Fibroblast of lung (primary cell): Measurements from ENCODE around the gene WDR7. TPM values are rescaled to one million over a fixed set of nuclear protein-coding genes. Genes with fewer than 3 reads are reported as not detected.

Experiments used
- DNase-seq, 2 donors: peaks; one replicate each; pipeline versions ENCODE4 v3.0.0 to v3.0.0-alpha.2; 2010; ENCODE audit warnings: low read depth in 2 of 2
- H2AFZ ChIP-seq: 2 replicates; pipeline ENCODE4 v1.5.1; 2012; ENCODE audit warnings: low read length, control low read depth, inconsistent platforms
- H3K27ac ChIP-seq: 2 replicates; pipeline ENCODE4 v1.5.1; 2011; ENCODE audit warnings: low read length, control low read depth; ENCODE audit not compliant: insufficient read depth
- H3K27me3 ChIP-seq: 2 replicates; pipeline ENCODE4 v1.5.1; 2011; ENCODE audit warnings: mild to moderate bottlenecking, low read length; ENCODE audit not compliant: control insufficient read depth, insufficient read depth
- H3K36me3 ChIP-seq: 2 replicates; pipeline ENCODE4 v1.5.1; 2011; ENCODE audit warnings: low read length; ENCODE audit not compliant: control insufficient read depth, insufficient read depth
- H3K4me1 ChIP-seq: 2 replicates; pipeline ENCODE4 v1.5.1; 2011; ENCODE audit warnings: low read length; ENCODE audit not compliant: control insufficient read depth, insufficient read depth; ENCODE audit errors: extremely low read depth
- H3K4me2 ChIP-seq: 2 replicates; pipeline ENCODE4 v1.5.1; 2011; ENCODE audit warnings: low read length, control low read depth; ENCODE audit not compliant: insufficient read depth; ENCODE audit errors: extremely low read depth
- H3K4me3 ChIP-seq, 4 experiments: fragments of 200-600 bp in 1 of 4; sonication (generic) in 1 of 4; replicated peaks in 1 of 4; 2 replicates each; pipeline ENCODE4 v1.5.1; 2011 to 2016; ENCODE audit warnings: low read length in 4 of 4, low read depth in 3 of 4, mild to moderate bottlenecking in 3 of 4, control low read depth in 2 of 4, inconsistent platforms in 1 of 4, mixed read lengths in 1 of 4; ENCODE audit not compliant: insufficient read depth in 1 of 4; ENCODE audit errors: control extremely low read depth in 1 of 4
- H3K79me2 ChIP-seq: 2 replicates; pipeline ENCODE4 v1.5.1; 2012; ENCODE audit warnings: mild to moderate bottlenecking, low read length, inconsistent platforms; ENCODE audit not compliant: control insufficient read depth, insufficient read depth
- H3K9ac ChIP-seq: 2 replicates; pipeline ENCODE4 v1.5.1; 2011; ENCODE audit warnings: mild to moderate bottlenecking, low read length, control low read depth; ENCODE audit not compliant: insufficient read depth
- H3K9me3 ChIP-seq: 2 replicates; pipeline ENCODE4 v1.5.1; 2012; ENCODE audit warnings: low read depth, low read length; ENCODE audit not compliant: control insufficient read depth, insufficient read depth
- H4K20me1 ChIP-seq: 2 replicates; pipeline ENCODE4 v1.5.1; 2011; ENCODE audit warnings: low read length; ENCODE audit not compliant: control insufficient read depth, insufficient read depth; ENCODE audit errors: extremely low read depth
- CTCF ChIP-seq, 2 donors: IDR thresholded peaks in 1 of 2; conservative IDR thresholded peaks in 1 of 2; 1 replicate in 1 of 2; 2 replicates in 1 of 2; pipeline ENCODE4 v1.5.1; 2011 to 2012; ENCODE audit warnings: low read length in 2 of 2, control low read depth in 1 of 2, inconsistent platforms in 1 of 2, low read depth in 1 of 2, mild to moderate bottlenecking in 1 of 2
- EZH2 ChIP-seq: IDR thresholded peaks from 2 replicates; pipeline ENCODE4 v1.5.1; 2012; ENCODE audit warnings: low read length, control low read depth, mild to moderate bottlenecking; ENCODE audit errors: missing control alignments
- polyA plus RNA-seq, 2 donors: library from polyadenylated mRNA; depleted of rRNA in 1 of 2; stranded (reverse) in 1 of 2; unstranded in 1 of 2; fragments of >200 nt; gene quantifications; 2 replicates each; pipeline ENCODE4 v1.2.1, GENCODE V29; 2011 to 2012; ENCODE audit warnings: missing spikeins in 1 of 2
- total RNA-seq: library from RNA; depleted of rRNA; stranded (reverse); fragments of >200 nt; gene quantifications from 2 replicates; pipeline ENCODE4 v1.2.1, GENCODE V29; 2014

Gene WDR7
- total and polyA plus RNA-seq, 2 donors (not counting 1 experiment from before 2014, with no cell fraction given), result 7.2 to 27.2 TPM

DNA sequence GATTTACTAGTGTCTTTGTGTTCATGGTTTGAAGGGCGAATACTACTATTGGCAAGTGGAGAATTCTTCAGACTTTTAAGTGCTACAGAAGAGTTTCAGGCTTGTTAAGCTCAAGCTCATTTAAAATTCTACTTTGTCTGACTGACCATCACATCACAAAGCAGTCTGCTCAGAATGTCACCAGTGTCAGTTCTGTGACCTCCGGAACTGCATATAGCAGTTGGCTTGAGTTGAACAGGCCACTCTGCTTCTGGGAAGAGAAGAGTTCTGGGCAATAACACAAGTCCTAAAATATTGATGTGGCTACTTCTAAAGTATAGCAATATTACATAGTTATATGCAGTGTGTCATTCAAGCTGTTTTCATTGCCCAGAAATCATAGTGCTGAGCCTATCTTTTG, 250.8 kb downstream of the WDR7 start:
- Histone ChIP-seq H3K4me2 (no peak overlapping the region), H3K9me3 (no peaks in the 10 kb centered on the region), H3K9ac (no peak overlapping the region), H4K20me1 (no peaks in the 10 kb centered on the region), H3K4me3 (no peak overlapping the region), H3K27ac (no peak overlapping the region), H3K4me1 (no peaks in the 10 kb centered on the region), H2AFZ (no peak overlapping the region), H3K27me3 (no peaks in the 10 kb centered on the region), H3K36me3 (no peaks in the 10 kb centered on the region), H3K79me2 (no peaks in the 10 kb centered on the region)
- no peak for DNase-seq
- TF ChIP-seq EZH2, result no peak

DNA sequence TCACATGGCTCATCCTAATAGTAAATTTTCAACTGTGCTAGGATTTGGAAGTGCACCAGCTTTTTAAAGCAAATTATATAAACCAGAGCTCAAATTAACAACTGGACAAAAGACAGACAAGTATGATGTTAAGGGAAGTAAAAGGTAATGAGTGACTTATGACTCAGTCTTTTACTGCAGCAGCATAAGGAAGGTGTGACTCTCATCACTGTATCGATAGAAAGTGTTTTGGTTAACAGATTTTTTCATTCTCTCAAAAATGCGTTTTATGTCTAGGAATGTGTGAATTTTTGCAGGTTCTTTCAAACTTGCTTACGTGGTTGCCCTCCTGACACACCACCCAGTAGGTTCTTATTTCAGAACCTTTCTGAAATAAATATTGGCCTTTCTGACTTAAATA, 251.5 kb downstream of the WDR7 start:
- Histone ChIP-seq H3K4me2 (no peak overlapping the region), H3K27ac (no peak overlapping the region), H2AFZ (no peak overlapping the region), H3K9ac (no peak overlapping the region), H4K20me1 (no peaks in the 10 kb centered on the region), H3K27me3 (no peaks in the 10 kb centered on the region), H3K36me3 (no peaks in the 10 kb centered on the region), H3K4me3 (no peak overlapping the region), H3K79me2 (no peaks in the 10 kb centered on the region), H3K9me3 (no peaks in the 10 kb centered on the region), H3K4me1 (no peaks in the 10 kb centered on the region)
- no peak for TF ChIP-seq EZH2
- no peak for TF ChIP-seq CTCF (conservative IDR thresholded peaks at IDR 0.05 in 1 of 2, IDR thresholded peaks at IDR 0.05 in 1 of 2; ENCODE audit: low read depth in 1 of 2, low read length in 2 of 2)
- DNase-seq, result no peak

DNA sequence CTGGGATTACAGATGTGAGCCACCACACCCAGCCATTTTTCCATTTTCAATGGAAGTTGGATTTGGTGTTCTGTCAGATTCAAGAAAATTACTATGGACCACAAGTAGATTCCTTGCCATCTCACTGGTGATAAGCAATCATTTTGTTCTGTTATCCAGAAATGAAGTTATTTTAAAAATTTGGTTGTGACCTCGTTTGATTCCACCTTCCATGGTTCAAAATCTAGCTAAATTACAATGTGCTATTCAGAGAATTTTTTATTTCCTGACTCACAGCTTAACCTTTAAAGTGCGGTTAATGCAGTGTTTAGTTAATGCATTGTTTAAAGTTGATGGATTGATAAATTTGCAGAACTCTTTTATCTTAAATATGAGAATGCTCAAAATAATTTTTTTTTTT, 252.5 kb downstream of the WDR7 start:
- no peaks in the 10 kb centered on the region for H4K20me1 ChIP-seq
- H3K4me1 ChIP-seq, result no peaks in the 10 kb centered on the region
- no peaks in the 10 kb centered on the region for H3K36me3 ChIP-seq
- H3K4me3 ChIP-seq, result no peak overlapping the region
- no peak overlapping the region for H3K9ac ChIP-seq
- H3K9me3 ChIP-seq, result no peaks in the 10 kb centered on the region
- no peak for TF ChIP-seq EZH2
- TF ChIP-seq CTCF (conservative IDR thresholded peaks at IDR 0.05 in 1 of 2, IDR thresholded peaks at IDR 0.05 in 1 of 2; ENCODE audit: low read depth in 1 of 2, low read length in 2 of 2), result no peak
- peak in 1 of 2 donors; percentile 74 for DNase-seq
- no peak overlapping the region for H3K4me2 ChIP-seq
- no peak overlapping the region for H2AFZ ChIP-seq
- no peaks in the 10 kb centered on the region for H3K79me2 ChIP-seq
- no peaks in the 10 kb centered on the region for H3K27me3 ChIP-seq
- H3K27ac ChIP-seq, result no peak overlapping the region
